CD4-positive, alpha-beta T cell treated with Interleukin-4 for 4 hours (primary cell): ENCODE results near the gene CEP192.
"Not testable (repeated sequence)": the region's sequence is repeated elsewhere in the genome, so short reads cannot be mapped to it uniquely, and the experiment has no call there.

Experiments
- DNase-seq: peaks from one replicate; pipeline ENCODE4 v3.0.0-alpha.2; 2020

Gene CEP192

DNA sequence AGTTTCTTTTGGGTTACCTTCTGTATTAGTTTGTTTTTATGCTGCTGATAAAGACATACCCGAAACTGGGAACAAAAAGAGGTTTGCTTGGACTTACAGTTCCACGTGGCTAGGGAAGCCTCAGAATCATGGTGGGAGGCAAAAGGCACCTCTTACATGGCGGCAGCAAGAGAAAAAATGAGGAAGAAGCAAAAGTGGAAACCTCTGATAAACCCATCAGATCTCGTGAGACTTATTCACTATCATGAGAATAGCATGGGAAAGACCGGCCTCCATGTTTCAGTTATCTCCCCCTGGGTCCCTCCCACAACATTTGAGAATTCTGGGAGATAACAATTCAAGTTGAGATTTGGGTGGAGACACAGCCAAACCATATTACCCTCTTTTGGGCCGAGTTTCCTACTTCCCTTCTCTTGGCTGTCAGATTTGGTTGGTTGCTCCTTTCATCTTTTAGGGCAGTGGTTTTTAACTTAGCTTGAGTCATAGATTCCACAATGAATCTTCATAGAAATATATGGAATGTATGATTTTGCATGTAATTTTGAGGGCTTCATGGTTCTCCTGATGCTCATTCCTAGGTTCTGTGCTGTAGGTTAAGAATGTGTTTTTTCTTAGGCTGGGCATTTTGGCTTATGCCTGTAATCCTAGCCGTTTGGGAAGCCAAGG is 44.2 kb downstream of the CEP192 start:
- no peak for DNase-seq

DNA sequence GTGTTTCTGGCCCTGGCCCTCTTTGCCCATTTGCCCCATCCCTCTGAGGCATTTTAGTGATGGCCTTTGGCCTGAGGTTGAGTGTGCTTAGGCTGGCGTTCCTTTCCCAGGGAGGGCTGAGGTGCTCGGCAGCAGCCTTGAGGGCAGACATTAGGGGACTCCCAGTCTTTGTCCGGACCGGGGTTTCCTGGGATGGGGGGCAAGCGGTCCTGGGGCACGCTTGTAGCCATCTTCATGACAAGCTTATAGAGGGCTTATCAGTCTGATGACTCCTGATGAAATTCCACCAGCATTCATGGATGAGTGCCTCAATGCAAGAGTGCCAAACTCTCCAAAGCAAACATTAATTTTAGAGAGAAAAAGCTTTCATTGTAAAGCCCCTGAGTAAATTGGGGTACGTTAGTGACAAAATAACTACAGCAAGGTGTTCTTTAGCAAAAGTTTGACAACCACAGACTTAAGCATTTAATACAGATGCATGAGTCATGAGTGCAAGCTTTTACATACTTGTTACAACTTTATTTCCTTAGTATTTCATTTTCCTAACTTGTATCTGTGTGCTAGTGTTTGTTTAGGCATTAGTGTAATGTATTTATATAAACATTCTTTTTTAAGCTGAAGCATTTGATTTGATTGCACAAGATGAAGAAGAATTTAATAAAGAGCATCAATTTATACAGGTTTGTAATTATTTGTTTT is 45.6 kb downstream of the CEP192 start:
- no peak for DNase-seq

DNA sequence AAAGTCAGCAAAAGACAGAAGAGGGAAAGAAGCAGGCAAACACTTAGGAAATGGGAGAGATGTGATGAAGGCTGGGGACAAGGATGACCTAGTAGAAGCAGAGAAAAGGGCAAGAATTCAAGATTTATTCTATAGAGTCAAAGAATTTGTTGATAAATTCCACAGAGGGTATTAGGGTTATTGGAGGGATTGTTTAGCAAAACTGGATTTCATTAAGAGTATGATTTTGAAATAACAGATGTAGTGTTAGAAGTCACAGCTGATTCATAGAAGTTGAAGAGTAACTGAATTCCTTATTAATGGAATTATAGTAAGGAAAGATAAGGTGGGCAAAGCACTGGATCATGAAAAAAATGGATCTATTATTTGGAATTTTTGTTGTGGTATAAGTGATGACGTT is 48.6 kb downstream of the CEP192 start:
- no peak for DNase-seq

DNA sequence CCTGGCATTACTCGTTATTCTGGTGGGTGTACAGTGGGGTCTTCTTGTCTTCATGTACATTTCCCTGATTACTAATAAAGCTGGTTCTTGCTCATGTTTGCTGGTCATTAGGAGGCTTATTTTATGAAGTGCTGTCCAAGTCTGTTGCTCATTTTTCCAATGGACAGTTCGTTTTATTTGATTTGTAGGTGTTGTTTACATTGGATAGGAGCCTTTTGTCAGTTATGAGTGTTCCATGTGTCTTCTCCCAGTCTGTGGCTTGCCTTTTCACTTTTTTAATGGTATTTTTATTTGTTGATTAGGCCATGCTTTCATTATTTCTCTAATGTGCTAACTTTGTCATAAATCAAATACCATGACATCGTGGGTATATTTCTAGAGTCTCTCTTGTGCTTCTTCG is 51.9 kb downstream of the CEP192 start:
- no peak for DNase-seq

DNA sequence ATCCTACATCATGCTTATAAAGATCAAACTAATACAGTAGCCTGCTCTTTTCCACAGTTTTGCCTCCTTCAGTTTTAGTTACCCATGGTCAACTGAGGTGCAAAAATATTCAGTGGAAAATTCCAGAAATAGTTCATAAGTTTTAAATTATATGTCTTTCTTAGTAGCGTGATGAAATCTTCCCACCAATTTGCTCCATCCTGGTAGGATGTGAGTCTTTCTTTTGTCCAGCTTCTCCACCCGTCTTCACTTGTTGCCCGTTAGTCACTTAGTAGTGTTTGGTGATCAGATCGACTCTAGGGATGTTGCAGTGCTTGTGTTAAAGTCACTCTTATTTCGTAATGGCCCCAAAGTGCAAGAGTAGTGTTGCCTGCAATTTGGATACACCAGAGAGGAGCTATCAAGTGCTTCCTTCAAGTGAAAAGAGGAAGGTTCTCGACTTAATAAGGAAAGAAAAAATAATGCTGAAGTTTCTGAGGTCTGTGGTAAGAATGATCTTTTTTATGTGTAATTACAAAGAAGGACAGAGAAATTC is 57.0 kb downstream of the CEP192 start:
- DNase-seq = no peak

DNA sequence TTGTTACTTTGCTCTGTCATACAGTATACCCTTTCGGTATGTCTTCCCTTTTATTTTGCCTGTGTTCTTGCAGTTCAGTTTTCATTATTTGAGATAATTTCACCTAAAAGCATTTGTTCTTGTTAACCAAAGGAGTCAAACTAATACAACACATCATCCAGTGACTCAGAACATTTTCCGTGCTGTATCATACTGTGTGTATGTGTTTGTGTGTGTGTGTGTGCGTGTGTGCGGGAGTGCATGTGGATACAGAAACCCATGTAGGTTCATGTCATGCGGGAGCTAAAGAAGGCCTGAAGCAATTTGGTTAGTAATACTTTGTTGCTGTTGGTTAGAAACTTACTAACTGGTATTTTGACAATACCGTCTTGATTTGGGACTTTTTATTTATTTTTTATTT is 60.0 kb downstream of the CEP192 start:
- DNase-seq = no peak

DNA sequence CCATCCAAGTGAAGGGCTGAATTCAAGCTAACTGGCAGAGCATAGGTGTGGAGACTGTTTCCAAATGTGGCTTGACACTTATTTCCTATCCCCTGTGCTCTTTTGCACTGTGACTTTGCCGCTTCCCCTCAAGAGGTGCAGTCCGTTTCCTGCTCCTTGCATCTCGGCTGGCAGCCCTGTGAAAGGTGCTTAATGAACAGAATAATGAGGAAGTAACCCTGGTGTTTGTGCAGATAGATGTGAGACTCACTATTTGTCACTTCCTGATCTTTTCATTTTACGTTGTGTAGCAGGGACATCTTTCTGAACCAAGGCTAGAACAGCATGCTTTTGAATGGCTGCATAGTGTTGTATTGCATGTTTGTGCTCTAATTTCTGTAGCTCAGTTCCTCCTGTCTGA is 60.8 kb downstream of the CEP192 start:
- DNase-seq = peak; percentile 5

DNA sequence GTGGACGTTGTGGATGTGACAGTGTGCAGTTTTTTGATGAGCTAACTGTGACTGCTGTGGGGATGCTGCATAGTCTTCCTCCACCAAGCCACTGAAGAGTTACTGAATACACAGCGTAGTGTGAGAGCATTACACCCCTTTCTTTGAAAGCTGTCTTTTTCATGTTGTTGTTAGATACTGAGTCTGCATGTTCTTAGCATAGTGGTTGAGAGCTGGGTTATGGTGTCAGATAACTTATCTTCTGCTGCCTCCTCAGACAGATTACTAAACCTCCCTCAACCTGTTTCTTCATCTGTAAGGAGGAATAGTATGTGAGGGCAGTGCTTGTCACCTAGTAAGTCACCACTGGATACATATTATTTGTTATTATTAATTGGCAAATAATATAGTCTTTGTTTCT is 63.2 kb downstream of the CEP192 start:
- no peak for DNase-seq

DNA sequence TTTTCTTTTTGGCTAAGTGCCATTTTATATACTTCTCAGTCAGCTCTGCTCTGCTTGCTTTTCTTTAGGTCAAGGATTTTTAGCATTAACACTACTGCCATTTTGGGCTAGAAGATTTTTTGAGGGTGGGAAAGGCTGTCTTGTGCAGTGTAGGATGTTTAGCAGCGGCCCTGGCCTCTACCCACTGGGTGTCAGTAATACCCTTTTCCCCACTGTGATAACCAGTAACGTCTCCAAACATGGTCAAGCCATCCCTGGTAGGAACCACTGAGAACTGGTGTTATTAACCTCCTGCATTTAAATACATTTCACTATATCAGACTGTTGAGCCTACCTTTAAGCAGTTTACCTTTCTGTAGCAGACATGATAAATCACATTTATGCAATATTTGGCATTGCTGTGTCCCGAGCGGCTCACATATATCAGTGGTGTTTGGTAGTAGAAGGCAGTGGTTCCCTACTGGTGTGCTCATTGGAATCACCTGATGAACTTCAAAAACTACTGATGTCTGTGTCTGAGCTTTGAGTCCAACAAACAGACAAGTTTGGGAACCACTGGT is 70.5 kb downstream of the CEP192 start:
- no peak for DNase-seq

DNA sequence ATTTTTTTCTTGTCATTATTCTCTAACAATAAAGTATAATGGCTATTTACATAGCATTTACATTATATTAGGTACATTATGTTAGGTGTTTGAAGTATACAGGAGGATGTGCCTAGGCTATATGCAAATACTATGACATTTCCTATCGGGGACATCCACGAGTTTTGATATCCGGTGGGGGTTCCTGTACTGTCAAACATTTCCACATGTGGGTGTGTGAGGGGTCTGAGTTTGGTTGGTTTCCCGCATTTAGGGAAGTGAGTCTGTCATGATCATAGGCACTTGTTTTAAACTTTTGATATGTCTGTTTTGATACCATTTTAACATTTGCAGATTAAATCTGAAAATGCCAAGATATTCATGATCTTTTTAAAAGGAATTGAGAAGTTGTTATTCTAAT is 76.0 kb downstream of the CEP192 start:
- DNase-seq = no peak

DNA sequence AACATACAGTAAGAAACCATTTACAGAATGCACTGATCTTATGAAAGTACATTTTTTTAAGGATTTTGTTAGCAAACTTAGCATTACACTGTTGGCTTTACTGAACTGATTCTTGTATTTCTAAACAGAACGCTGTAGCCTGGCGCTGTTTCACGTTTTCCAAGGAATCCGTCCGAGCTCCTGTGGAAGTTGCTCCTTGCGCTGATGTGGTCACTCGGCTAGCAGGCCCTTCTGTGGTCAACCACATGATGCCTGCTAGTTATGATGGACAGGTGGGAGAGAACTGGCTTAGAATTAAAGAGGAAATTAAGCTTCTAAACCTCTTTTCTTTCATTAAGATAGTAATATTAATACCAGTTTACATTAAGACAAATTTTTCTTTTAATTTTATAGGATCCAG is 76.8 kb downstream of the CEP192 start:
- no peak for DNase-seq

DNA sequence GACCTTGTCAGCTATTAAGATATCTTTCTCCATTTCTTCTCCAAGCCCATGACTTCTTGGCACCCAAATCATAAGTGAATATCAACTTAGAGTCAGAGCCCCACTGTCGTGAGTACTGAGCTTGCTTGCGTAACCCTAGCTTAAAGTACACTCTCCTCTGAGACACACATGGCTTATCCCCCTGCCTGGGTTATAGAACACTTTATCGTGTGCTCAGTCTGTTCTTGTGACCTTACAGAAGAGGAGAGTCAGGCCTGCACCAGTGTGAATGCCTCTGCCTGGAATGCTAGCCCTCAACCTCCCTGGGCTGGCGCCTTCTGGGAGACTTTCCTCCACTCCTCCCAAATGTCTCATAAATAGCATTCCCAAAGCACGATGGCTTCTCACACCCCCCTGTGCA is 79.3 kb downstream of the CEP192 start:
- DNase-seq = no peak

DNA sequence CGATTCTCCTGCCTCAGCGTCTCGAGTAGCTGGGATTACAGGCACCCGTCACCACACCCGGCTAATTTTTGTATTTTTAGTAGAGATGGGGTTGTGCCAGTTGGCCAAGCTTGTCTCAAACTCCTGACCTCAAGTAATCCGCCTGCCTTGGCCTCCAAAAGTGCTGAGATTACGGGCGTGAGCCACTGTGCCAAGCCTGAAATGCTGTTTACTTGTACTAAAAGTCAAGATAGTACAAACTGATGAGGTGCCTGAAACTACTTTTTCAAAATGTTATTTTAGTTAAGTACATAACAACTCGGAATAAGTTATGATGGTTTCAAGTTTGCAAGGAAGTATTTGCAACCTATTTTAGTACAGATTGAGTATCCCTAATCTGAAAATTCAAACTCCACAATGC is 85.7 kb downstream of the CEP192 start:
- DNase-seq = no peak

DNA sequence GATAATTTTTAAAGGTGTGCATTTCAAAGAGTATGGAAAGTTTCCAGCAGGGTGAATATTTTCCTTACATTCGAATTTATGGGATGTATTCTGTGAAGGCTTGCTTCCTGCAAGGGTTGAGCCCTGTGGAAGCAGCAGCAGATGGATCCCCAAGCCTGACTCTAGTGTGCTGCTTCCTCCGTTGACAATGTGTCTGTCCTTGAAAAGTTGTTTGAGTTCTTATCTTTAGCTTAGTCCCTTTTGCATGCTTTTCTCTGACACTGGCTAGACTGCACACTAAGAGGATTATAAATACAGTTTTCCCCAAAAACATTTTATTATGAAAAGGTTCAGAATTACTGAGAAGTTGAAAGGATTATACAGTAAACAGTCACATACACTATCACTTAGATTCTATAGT is 86.3 kb downstream of the CEP192 start:
- no peak for DNase-seq

DNA sequence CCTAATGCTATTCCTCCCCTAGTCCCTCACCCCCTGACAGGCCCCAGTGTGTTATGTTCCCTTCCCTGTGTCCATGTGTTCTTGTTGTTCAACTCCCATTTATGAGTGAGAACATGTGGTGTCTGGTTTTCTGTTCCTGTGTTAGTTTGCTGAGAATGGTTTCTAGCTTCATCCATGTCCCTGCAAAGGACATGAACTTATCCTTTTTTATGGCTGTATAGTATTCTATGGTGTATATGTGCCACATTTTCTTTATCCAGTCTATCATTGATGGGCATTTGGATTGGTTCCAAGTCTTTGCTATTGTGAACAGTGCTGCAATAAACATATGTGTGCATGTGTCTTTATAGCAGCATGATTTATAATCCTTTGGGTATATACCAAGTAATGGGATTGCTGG is 86.9 kb downstream of the CEP192 start:
- DNase-seq = not testable (repeated sequence)

DNA sequence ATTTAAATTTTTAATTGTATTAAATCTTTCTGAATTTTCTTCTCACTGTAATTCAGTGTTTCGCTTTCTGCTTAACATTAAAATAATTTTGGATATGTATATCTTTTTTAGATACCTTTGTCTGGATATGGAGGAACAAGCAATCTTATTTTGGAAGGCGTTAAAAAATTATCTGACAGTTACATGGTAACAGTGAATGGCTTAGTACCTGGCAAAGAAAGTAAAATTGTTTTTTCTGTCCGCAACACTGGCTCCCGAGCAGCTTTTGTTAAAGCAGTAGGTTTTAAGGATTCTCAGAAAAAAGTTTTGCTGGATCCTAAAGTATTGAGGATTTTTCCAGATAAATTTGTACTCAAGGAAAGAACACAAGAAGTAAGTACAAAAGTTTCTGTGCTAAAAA is 95.7 kb downstream of the CEP192 start:
- DNase-seq = no peak

DNA sequence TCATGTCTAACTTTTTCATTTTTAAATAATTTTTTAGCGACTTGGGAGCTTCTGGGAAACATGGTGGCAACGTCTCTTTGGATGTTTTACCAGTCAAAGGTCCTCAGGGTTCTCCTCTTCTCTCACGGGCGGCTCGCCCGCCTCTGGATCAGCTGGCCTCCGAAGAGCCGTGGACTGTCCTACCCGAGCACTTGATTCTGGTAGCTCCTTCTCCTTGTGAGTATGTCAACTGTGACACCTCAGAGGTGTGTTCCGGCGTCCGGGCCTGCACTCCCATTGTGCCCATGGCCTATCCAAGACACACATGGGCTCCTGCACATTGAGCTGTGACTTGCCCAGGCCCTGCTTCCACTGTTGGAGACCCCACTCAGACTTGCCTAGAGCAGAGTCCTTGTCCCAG is 104.3 kb downstream of the CEP192 start:
- no peak for DNase-seq

DNA sequence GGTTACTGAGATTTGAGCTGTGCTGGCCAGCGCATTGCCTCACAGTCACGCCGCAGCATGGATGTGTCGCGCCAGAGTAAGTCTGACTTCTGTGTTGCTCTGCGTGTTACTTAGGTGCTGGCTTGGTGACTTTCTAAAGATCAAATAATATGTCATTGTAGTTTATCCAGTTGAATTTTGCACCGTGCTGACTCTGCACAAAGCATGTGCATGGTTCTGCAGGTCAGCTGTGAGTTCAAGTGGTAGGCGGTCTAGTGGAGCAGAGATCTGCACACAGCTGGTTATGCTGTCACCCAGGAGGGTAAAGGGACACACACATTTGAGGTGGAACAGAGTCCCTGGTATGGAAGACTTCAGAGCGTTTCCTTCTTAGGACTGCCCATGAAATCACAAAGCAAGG is 105.1 kb downstream of the CEP192 start:
- no peak for DNase-seq

DNA sequence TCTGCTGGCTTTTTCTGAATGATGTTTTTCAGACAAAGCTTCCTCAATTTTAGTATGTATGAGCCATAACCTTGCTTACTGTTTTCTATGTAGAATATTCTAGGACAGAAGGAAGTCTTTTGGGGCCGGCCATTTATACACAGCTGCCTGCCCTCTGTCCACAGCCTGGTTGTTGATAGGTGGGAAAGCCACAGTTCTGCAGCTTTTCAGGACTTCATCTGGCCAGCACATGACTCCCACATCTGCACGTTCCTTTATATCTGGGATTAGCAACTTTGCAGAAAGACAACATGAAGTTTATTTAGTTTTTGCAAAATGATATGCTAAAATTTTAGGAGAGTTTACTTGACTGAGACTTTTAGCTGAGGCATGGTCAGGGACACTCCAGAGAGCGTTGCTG is 105.6 kb downstream of the CEP192 start:
- no peak for DNase-seq

DNA sequence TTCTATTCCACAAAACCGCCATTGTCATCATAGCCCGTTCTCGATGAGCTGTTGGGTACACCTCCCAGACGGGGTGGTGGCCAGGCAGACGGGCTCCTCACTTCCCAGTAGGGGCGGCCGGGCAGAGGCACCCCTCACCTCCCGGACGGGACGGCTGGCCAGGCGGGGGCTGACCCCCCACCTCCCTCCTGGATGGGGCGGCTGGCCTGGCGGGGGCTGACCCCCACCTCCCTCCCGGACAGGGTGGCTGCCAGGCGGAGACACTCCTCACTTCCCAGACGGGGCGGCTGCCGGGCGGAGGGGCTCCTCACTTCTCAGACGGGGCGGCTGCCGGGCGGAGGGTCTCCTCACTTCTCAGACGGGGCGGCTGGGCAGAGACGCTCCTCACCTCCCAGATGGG is 106.9 kb downstream of the CEP192 start:
- DNase-seq = not testable (repeated sequence)

DNA sequence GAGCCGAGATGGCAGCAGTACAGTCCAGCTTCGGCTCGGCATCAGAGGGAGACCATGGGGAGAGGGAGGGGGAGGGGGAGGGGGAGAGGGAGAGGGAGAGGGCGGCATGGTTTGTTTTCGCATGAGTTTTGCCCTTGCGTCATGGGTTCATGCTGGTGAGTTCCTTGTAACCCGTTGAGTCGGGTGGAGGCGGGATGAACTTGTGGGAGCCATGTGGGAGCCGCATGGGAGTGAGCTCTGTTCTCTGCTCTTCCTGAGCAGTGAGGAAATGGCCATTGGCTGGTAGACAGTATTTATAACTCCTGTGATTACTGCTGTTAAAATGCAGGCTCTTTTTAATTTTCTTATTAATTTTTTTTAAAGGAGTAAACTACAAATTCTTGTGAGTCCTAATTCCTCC is 108.0 kb downstream of the CEP192 start:
- no peak for DNase-seq

DNA sequence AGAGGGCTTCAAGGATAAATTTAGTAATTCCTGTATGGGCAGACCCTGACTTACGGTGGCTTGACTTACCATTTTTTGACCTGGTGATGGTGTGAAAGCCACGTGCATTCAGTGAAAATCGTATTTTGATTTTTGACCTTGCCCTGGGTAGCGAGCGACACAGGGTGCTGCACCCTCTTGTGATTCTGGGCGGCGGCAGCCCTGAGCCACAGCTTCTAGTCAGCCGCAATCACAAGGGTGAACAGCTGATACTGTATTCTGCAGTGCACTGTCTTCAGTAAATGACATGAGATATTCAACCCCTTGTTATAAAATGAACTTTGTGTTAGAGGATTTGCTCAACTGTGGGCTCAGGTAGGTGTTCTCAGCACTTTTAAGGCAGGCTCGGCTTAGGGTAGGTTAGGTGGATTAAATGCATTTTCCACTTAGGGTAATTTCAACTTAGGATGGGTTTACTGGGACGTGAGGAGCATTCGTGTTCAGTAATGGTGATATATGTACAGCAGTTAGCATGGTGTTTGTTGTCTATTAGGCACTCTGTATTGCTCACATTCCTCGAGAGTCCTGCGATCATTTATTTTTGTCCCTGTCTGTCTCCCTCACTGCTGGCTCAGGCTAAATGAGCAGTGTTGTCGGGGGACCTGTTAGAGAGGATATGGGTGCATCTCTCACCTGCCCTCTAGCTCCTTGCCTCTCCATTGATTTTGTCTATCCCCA is 109.9 kb downstream of the CEP192 start:
- no peak for DNase-seq

DNA sequence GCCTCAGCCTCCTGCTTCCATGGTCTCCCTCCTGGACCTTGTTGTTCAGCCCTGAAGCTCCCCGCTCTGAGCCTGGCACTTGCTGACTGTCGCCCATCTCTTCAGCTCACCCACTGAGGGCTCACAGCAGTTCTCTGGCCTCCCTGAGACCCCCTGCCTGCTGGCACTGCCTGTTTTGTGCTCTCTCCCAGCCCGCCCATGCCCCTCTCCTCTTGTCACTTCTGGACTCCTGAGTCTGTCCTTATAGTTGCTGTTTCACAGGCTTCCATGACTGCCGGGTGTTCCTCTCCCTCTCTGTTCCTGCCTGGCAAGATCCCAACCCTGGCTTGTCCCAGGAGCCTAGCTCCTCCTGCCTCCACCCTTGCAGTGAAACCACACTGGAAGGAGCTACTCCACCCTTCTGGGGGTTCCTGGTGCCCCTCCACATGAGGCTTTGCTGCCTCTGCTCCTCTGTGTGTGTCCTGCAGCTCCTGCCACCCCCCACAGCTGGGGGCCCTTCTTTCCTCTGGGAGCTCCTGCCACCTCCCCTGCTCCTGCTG is 110.6 kb downstream of the CEP192 start:
- no peak for DNase-seq

DNA sequence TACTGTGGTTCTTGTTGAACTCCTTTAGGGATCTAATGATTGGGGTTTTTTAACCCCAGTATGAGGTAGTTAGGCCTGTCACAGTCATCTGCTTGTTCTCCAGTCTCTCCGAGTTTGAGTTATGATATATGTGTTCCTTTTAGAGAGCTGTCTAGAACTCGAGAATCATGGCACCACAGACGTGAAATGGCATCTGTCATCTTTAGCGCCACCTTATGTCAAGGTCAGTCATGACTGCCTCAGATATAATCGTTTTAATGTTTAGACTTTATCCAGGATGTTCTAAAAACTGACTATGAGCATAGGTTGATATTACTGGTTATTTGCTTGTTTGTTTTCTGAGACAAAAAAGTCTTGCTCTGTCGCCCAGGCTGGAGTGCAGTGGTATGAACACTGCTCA is 112.2 kb downstream of the CEP192 start:
- DNase-seq = no peak
